Bronchial epithelial cell (primary cell): ENCODE results near the gene CACNG8. TPM values are rescaled to one million over a fixed set of nuclear protein-coding genes. Genes with fewer than 3 reads are reported as not detected.

Source experiments
- DNase-seq: peaks from one replicate; pipeline ENCODE4 v3.0.0-alpha.2; 2010; ENCODE audit warnings: low read depth
- FAIRE-seq: peaks from 2 replicates; lab custom pipeline; 2011; peaks lifted over from hg19 to GRCh38; lab: Jason Lieb, UNC
- H3K27me3 ChIP-seq: 2 replicates; pipeline ENCODE4 v1.5.1; 2011; ENCODE audit warnings: low read length; ENCODE audit not compliant: control insufficient read depth, insufficient read depth
- H3K36me3 ChIP-seq: 2 replicates; pipeline ENCODE4 v1.5.1; 2011; ENCODE audit warnings: low read length; ENCODE audit not compliant: control insufficient read depth, insufficient read depth
- H3K4me3 ChIP-seq: 2 replicates; pipeline ENCODE4 v1.5.1; 2011; ENCODE audit warnings: mild to moderate bottlenecking, low read depth, low read length, control low read depth
- total RNA-seq: library from RNA; depleted of rRNA; stranded (reverse); fragments of >200 nt; gene quantifications from 2 replicates; pipeline ENCODE4 v1.2.1, GENCODE V29; 2014
- TF ChIP-seq, protein P1 (sequence below): IDR thresholded peaks from 2 replicates; pipeline ENCODE4 v1.5.1; 2011; ENCODE audit warnings: mild to moderate bottlenecking, moderate library complexity, low read length, control low read depth, inconsistent platforms; ENCODE audit not compliant: insufficient read depth, severe bottlenecking

The CACNG8 gene
- total RNA-seq, 1 donor from 2014 or later = not detected

DNA sequence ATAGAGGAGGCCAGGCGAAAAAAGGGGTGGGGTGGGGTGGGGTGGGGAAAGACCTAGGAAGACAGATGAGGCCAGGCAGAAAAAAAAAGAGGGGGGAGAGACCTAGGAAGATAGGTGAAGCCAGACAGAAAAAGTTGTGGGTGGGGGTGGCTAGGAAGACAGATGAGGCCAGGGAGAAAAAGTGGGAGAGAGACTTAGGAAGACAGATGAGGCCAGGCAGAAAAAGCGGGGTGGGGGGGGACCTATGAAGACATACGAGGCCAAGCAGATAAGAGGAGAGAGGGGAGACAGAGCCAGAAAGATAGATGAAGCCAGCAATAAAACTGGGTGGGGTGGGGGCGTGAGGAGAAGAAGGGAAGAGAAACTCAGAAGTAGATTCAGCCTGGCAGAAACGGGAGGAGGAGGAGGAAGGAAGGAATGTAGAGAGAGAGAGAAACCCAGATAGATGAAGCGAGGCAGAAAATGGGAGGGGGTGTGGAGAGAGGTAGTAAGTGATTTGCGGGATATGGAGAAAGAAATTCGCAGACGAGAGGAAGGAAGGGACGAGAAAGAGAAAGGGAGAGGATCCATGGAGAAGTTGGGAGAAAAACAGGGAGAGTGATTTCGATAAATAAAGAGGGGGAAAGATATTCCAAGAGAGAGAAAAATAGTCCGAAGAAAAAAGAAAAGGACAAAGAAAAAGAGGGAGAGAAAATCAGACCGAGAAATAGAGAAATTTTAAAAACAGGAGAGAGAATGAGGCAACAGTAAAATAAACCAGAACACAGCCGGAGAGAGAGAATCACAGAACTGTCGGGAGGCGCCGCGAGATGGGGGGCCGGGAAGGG, 16.5 kb downstream of the CACNG8 start:
- H3K4me3 ChIP-seq = no peak overlapping the region
- TF ChIP-seq, protein P1, sequence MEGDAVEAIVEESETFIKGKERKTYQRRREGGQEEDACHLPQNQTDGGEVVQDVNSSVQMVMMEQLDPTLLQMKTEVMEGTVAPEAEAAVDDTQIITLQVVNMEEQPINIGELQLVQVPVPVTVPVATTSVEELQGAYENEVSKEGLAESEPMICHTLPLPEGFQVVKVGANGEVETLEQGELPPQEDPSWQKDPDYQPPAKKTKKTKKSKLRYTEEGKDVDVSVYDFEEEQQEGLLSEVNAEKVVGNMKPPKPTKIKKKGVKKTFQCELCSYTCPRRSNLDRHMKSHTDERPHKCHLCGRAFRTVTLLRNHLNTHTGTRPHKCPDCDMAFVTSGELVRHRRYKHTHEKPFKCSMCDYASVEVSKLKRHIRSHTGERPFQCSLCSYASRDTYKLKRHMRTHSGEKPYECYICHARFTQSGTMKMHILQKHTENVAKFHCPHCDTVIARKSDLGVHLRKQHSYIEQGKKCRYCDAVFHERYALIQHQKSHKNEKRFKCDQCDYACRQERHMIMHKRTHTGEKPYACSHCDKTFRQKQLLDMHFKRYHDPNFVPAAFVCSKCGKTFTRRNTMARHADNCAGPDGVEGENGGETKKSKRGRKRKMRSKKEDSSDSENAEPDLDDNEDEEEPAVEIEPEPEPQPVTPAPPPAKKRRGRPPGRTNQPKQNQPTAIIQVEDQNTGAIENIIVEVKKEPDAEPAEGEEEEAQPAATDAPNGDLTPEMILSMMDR = no peak

GRCh38 chr19:53980539-53981375, 18.0 kb downstream of the CACNG8 start:
- TF ChIP-seq, protein P1 = no peak
- FAIRE-seq (no peak), DNase-seq (no peak)
- Histone ChIP-seq H3K36me3 (no peaks in the 10 kb centered on the region), H3K4me3 (no peak overlapping the region), H3K27me3 (peaks cover 3% of the 10 kb centered on the region)

More for the DNA sequence above, 16.5 kb downstream of the CACNG8 start:
- FAIRE-seq (no peak), DNase-seq (no peak)
- H3K36me3 ChIP-seq = no peaks in the 10 kb centered on the region
- peaks cover 3% of the 10 kb centered on the region for H3K27me3 ChIP-seq

GRCh38 chr19:53981376-53981951, 18.7 kb downstream of the CACNG8 start:
- FAIRE-seq (no peak), DNase-seq (no peak)
- Histone ChIP-seq H3K27me3 (peaks cover 3% of the 10 kb centered on the region), H3K4me3 (no peak overlapping the region), H3K36me3 (no peaks in the 10 kb centered on the region)
- TF ChIP-seq, protein P1 = no peak

DNA sequence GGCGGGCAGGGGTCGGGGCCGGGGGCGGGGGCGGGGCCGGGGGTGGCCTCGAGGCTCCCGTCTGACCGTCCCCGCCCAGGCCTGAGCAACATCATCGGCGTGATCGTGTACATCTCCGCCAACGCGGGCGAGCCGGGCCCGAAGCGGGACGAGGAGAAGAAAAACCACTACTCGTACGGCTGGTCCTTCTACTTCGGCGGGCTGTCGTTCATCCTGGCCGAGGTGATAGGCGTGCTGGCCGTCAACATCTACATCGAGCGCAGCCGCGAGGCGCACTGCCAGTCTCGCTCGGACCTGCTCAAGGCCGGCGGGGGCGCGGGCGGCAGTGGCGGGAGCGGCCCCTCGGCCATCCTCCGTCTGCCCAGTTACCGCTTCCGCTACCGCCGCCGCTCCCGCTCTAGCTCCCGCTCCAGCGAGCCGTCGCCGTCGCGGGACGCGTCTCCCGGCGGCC, 19.3 kb downstream of the CACNG8 start:
- FAIRE-seq = no peak

DNA sequence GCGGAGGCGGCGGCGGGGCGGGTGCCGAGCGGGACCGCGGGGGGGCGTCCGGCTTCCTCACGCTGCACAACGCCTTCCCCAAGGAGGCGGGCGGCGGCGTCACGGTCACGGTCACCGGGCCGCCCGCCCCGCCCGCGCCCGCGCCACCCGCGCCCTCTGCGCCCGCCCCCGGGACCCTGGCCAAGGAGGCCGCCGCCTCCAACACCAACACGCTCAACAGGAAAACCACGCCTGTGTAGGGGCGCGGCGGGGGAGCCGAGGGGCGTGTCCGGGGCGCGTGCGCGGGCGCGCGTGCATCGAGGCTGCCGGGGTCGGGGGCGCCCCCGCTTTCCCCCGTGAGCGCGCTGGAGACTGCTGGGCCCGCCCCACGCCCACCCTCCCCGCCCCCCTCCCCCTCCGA, 19.9 kb downstream of the CACNG8 start:
- peaks cover 3% of the 10 kb centered on the region for H3K27me3 ChIP-seq
- FAIRE-seq = no peak
- no peak overlapping the region for H3K4me3 ChIP-seq
- no peaks in the 10 kb centered on the region for H3K36me3 ChIP-seq
- no peak for DNase-seq
- TF ChIP-seq, protein P1 = no peak

More for the DNA sequence above, 19.3 kb downstream of the CACNG8 start:
- TF ChIP-seq, protein P1 = no peak
- DNase-seq = no peak
- Histone ChIP-seq H3K4me3 (no peak overlapping the region), H3K27me3 (peaks cover 3% of the 10 kb centered on the region), H3K36me3 (no peaks in the 10 kb centered on the region)
